IMR-90 (cell line): Measurements from ENCODE around the gene LRRC75A. TPM values are rescaled to one million over a fixed set of nuclear protein-coding genes. Genes with fewer than 3 reads are reported as not detected.

ENCODE experiments used
- CEBPB ChIP-seq: IDR thresholded peaks from 2 replicates; pipeline ENCODE4 v1.6.1; 2012; ENCODE audit warnings: low read depth, low read length, improper control_type of control experiment
- CHD1 ChIP-seq: IDR thresholded peaks from 2 replicates; pipeline ENCODE4 v1.6.1; 2012; ENCODE audit warnings: low read depth, low read length, improper control_type of control experiment
- FOS ChIP-seq: fragments of 150-350 bp; IDR thresholded peaks from 2 replicates; pipeline ENCODE4 v1.6.1; 2016; ENCODE audit warnings: low read depth, low read length
- MAZ ChIP-seq: IDR thresholded peaks from 2 replicates; pipeline ENCODE4 v1.6.1; 2012; ENCODE audit warnings: low read depth, mild to moderate bottlenecking, low read length, improper control_type of control experiment, moderate library complexity, borderline replicate concordance
- NFE2L2 ChIP-seq: fragments of 150-350 bp; IDR thresholded peaks from 2 replicates; pipeline ENCODE4 v1.6.1; 2016; ENCODE audit warnings: low read depth, mild to moderate bottlenecking, low read length
- RFX5 ChIP-seq: IDR thresholded peaks from 2 replicates; pipeline ENCODE4 v1.8.0; 2012; ENCODE audit warnings: low read depth, mild to moderate bottlenecking, low read length, moderate library complexity
- SMC3 ChIP-seq: fragments of 150-350 bp; IDR thresholded peaks from 2 replicates; pipeline ENCODE4 v1.6.1; 2016; ENCODE audit warnings: low read depth, mild to moderate bottlenecking, antibody characterized with exemption, low read length, moderate library complexity
- polyA plus RNA-seq, 3 experiments: library from polyadenylated mRNA; depleted of rRNA; stranded (reverse); fragments of >200 nt; gene quantifications; 2 replicates each; pipeline ENCODE4 v1.2.3, GENCODE V29; 2012; ENCODE audit warnings: low replicate concordance in 1 of 3
- total RNA-seq: library from RNA; depleted of rRNA; stranded (reverse); fragments of >200 nt; gene quantifications from 2 replicates; pipeline ENCODE4 v1.2.3, GENCODE V29; 2012

LRRC75A gene
- total and polyA plus RNA-seq, 2 of the 4 experiments (the other 2 are of a cell fraction): 0.72 to 1.0 TPM

DNA sequence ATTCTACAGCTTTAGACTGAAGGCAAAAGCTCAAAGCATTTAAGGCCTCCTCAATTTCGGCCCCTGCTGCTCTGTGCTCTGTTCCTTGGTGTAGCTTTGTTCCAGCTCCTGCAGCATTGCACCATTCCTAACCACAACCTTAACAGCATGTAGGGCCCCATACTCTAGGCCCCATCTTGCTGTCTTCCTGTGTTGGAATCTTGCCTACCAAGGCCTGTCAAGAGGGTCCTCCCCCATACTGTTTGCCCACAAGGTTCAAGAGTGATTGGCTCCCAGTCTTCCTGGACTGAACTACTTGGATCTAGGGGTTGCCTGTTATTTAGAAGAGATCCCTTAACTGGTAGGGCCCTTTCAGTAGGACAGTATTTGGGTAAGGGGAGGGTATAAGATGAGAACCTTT lies 49.9 kb downstream of the LRRC75A start (continued):
- TF ChIP-seq CHD1: no peak
- TF ChIP-seq NFE2L2: no peak
- TF ChIP-seq SMC3: no peak
- TF ChIP-seq RFX5: no peak
- TF ChIP-seq CEBPB: no peak
- no peak for TF ChIP-seq MAZ
- TF ChIP-seq FOS: no peak
